GM19238 (cell line): ENCODE results near the gene MAP3K2.
"Not testable (repeated sequence)": the region's sequence is repeated elsewhere in the genome, so short reads cannot be mapped to it uniquely, and the experiment has no call there.

ENCODE experiments used
- DNase-seq: peaks from one replicate; pipeline ENCODE4 v3.0.0; 2011; ENCODE audit warnings: low spot score; ENCODE audit not compliant: insufficient read length

Gene MAP3K2

GRCh38 chr2:127384529-127384928, 3.2 kb downstream of the MAP3K2 start:
- DNase-seq, result no peak

GRCh38 chr2:127382831-127383230, 4.9 kb downstream of the MAP3K2 start:
- no peak for DNase-seq

GRCh38 chr2:127381762-127382161, 6.0 kb downstream of the MAP3K2 start:
- DNase-seq, result no peak

GRCh38 chr2:127379712-127380355, 7.9 kb downstream of the MAP3K2 start:
- DNase-seq, result no peak

GRCh38 chr2:127378720-127379119, 9.1 kb downstream of the MAP3K2 start:
- no peak for DNase-seq

- no peak for DNase-seq
Observed at GRCh38 chr2:127377262-127377661, 10.5 kb downstream of the MAP3K2 start.

- no peak for DNase-seq
Observed at GRCh38 chr2:127376257-127376656, 11.5 kb downstream of the MAP3K2 start.

GRCh38 chr2:127373362-127374083, 14.3 kb downstream of the MAP3K2 start:
- DNase-seq, result no peak

- DNase-seq, result no peak
Observed at GRCh38 chr2:127371037-127371436, 16.7 kb downstream of the MAP3K2 start.

GRCh38 chr2:127370010-127370409, 17.8 kb downstream of the MAP3K2 start:
- no peak for DNase-seq

- DNase-seq, result no peak
Observed at GRCh38 chr2:127365211-127365643, 22.5 kb downstream of the MAP3K2 start.

GRCh38 chr2:127362971-127363370, 24.8 kb downstream of the MAP3K2 start:
- no peak for DNase-seq

- no peak for DNase-seq
Observed at GRCh38 chr2:127361929-127362885, 25.6 kb downstream of the MAP3K2 start.

GRCh38 chr2:127360242-127360641, 27.5 kb downstream of the MAP3K2 start:
- DNase-seq, result no peak

GRCh38 chr2:127359520-127359919, 28.3 kb downstream of the MAP3K2 start:
- no peak for DNase-seq

GRCh38 chr2:127358971-127359370, 28.8 kb downstream of the MAP3K2 start:
- no peak for DNase-seq

GRCh38 chr2:127358044-127358443, 29.7 kb downstream of the MAP3K2 start:
- DNase-seq, result no peak

GRCh38 chr2:127357591-127357990, 30.2 kb downstream of the MAP3K2 start:
- no peak for DNase-seq

GRCh38 chr2:127356531-127356930, 31.2 kb downstream of the MAP3K2 start:
- DNase-seq, result no peak

- DNase-seq, result no peak
Observed at GRCh38 chr2:127355407-127356008, 32.3 kb downstream of the MAP3K2 start.

GRCh38 chr2:127353873-127354676, 33.7 kb downstream of the MAP3K2 start:
- not testable (repeated sequence) for DNase-seq
